ENCODE data around the gene PLLP. TPM values are rescaled to one million over a fixed set of nuclear protein-coding genes. Genes with fewer than 3 reads are reported as not detected.

Gene PLLP
- total and polyA plus RNA-seq, 10 of the 15 experiments (the other 5 are each of a cell fraction or from before 2014, with no cell fraction given) = 0.21 to 5.8 (median 0.67) TPM

GRCh38 chr16:57264381-57264780, 20.1 kb downstream of the PLLP start:
- ChIA-PET RAD21 (ENCODE audit: unreplicated experiment) (no interaction called here), POLR2A (interaction anchor here (0.6 kb wide), 1 partner anchor 16 kb away, joined by 3 read pairs; no protein-coding TSS in a partner anchor)

GRCh38 chr16:57263541-57264351, 20.7 kb downstream of the PLLP start:
- no peak overlapping the region for H3K9ac ChIP-seq (ENCODE audit: control insufficient read depth, insufficient read depth, low read length)
- in situ Hi-C loops (cut with MboI) = no loop called here
- no peak overlapping the region for H2AFZ ChIP-seq (ENCODE audit: control insufficient read depth, low read depth, low read length)
- H4K20me1 ChIP-seq (ENCODE audit: control insufficient read depth, insufficient read depth) = no peaks in the 10 kb centered on the region
- POLR2A ChIA-PET = interaction anchor here (0.6 to 0.9 kb wide), 2 partner anchors 9 to 16 kb away, joined by 3 read pairs; no protein-coding TSS in a partner anchor
- TF ChIP-seq TCF7 (IDR thresholded peaks at IDR 0.05; ENCODE audit: borderline replicate concordance) (no peak), NBN (IDR thresholded peaks at IDR 0.05) (no peak), ZSCAN29 (IDR thresholded peaks at IDR 0.05) (no peak), IKZF2 (IDR thresholded peaks at IDR 0.05) (no peak), MEF2A (IDR thresholded peaks at IDR 0.05; ENCODE audit: insufficient read depth, low read depth, low read length) (no peak), HCFC1 (IDR thresholded peaks at IDR 0.05; ENCODE audit: low read length) (no peak)
- intact Hi-C loops (cut with micrococcal nuclease; ENCODE audit: unreplicated experiment) = no loop called here
- H3K9me3 ChIP-seq (replicated peaks; ENCODE audit: control insufficient read depth, insufficient read depth, low read length) = no peaks in the 10 kb centered on the region
- no peak for DNase-seq (ENCODE audit: low read depth, low spot score)
- H3K79me2 ChIP-seq (ENCODE audit: control insufficient read depth, insufficient read depth, low read length) = no peaks in the 10 kb centered on the region
- no peak overlapping the region for H3K4me3 ChIP-seq
- no peak for FAIRE-seq
- RAD21 ChIA-PET (ENCODE audit: unreplicated experiment) = no interaction called here
- 67% methylated on average over 16 of the region's 18 CpGs for WGBS (ENCODE audit: insufficient coverage, insufficient replicate concordance, low lambda C conversion rate, missing lambda C conversion rate)
- no peak for ATAC-seq
- SMC1A ChIA-PET (ENCODE audit: uncharacterized antibody, unreplicated experiment) = interaction anchor here (0.6 kb wide), 1 partner anchor 545 kb away, joined by 3 read pairs; no protein-coding TSS in a partner anchor
- CTCF ChIA-PET = no interaction called here
- no peak overlapping the region for H3K4me2 ChIP-seq (ENCODE audit: control insufficient read depth, insufficient read depth)
- no peaks in the 10 kb centered on the region for H3K36me3 ChIP-seq (ENCODE audit: control insufficient read depth in 2 of 2, insufficient read depth in 2 of 2, low read length in 1 of 2)
- H3K27me3 ChIP-seq (replicated peaks in 1 of 2; ENCODE audit: control insufficient read depth in 2 of 2, insufficient read depth in 2 of 2, low read length in 1 of 2) = no peaks in the 10 kb centered on the region
- peaks cover 3% of the 10 kb centered on the region for H3K4me1 ChIP-seq (ENCODE audit: control insufficient read depth, insufficient read depth, low read length)
- no peak overlapping the region for H3K27ac ChIP-seq (ENCODE audit: control insufficient read depth, insufficient read depth)
- no TSS peak for BruUV-seq (replicated peaks)

More at GRCh38 chr16:57264381-57264780, 20.1 kb downstream of the PLLP start:
- Histone ChIP-seq H3K9me3 (replicated peaks; ENCODE audit: control insufficient read depth, insufficient read depth, low read length) (no peaks in the 10 kb centered on the region), H3K79me2 (ENCODE audit: control insufficient read depth, insufficient read depth, low read length) (no peaks in the 10 kb centered on the region), H3K9ac (ENCODE audit: control insufficient read depth, insufficient read depth, low read length) (no peak overlapping the region), H3K4me2 (ENCODE audit: control insufficient read depth, insufficient read depth) (no peak overlapping the region), H3K4me1 (ENCODE audit: control insufficient read depth, insufficient read depth, low read length) (peaks cover 3% of the 10 kb centered on the region), H3K27ac (ENCODE audit: control insufficient read depth, insufficient read depth) (no peak overlapping the region), H3K4me3 (no peak overlapping the region), H4K20me1 (ENCODE audit: control insufficient read depth, insufficient read depth) (no peaks in the 10 kb centered on the region), H2AFZ (ENCODE audit: control insufficient read depth, low read depth, low read length) (no peak overlapping the region), H3K27me3 (replicated peaks in 1 of 2; ENCODE audit: control insufficient read depth in 2 of 2, insufficient read depth in 2 of 2, low read length in 1 of 2) (no peaks in the 10 kb centered on the region), H3K36me3 (ENCODE audit: control insufficient read depth in 2 of 2, insufficient read depth in 2 of 2, low read length in 1 of 2) (no peaks in the 10 kb centered on the region)
- no TSS peak for BruUV-seq (replicated peaks)
- 50% methylated on average over 8 of the region's 8 CpGs for WGBS (ENCODE audit: insufficient coverage, insufficient replicate concordance, low lambda C conversion rate, missing lambda C conversion rate)
- TF ChIP-seq GATAD2B (conservative IDR thresholded peaks at IDR 0.05; ENCODE audit: low read depth) (no peak), KAT2A (conservative IDR thresholded peaks at IDR 0.05; ENCODE audit: control insufficient read depth, low read depth, low read length) (no peak), MYC (IDR thresholded peaks at IDR 0.05; ENCODE audit: insufficient read depth, insufficient read length, insufficient replicate concordance, low read length, severe bottlenecking) (no peak), SMC3 (IDR thresholded peaks at IDR 0.05; ENCODE audit: borderline replicate concordance, low read length) (no peak)
- DNase-seq (ENCODE audit: low read depth, low spot score) = no peak
- in situ Hi-C loops (cut with MboI) (no loop called here), intact Hi-C loops (cut with micrococcal nuclease; ENCODE audit: unreplicated experiment) (no loop called here)
- CTCF ChIA-PET = no interaction called here
- SMC1A ChIA-PET (ENCODE audit: uncharacterized antibody, unreplicated experiment) = no interaction called here
- ATAC-seq = no peak
- no peak for FAIRE-seq
